PC-9 (cell line): ENCODE data around the gene CTNND2. TPM values are rescaled to one million over a fixed set of nuclear protein-coding genes. Genes with fewer than 3 reads are reported as not detected.

Source experiments
- BruUV-seq: library from RNA; stranded (reverse); fragments of 400-500 nt; replicated peaks from 2 replicates; lab custom pipeline; 2021; lab: Mats Ljungman, UMichigan
- CTCF ChIA-PET: fragments of 300-600 bp; sonication (Branson Sonifier 250); formaldehyde crosslinking; loops from one replicate; lab custom pipeline; 2022; ENCODE audit warnings: antibody characterized with exemption; lab: Charles Lee
- POLR2A ChIA-PET: fragments of 300-600 bp; sonication (Branson Sonifier 250); formaldehyde crosslinking; loops from one replicate; lab custom pipeline; 2022; ENCODE audit warnings: antibody characterized with exemption; ENCODE audit not compliant: unreplicated experiment; lab: Charles Lee
- DNase-seq, 2 experiments: peaks; one replicate each; pipeline versions ENCODE4 v3.0.0 to v3.0.0-alpha.2; 2015 to 2022; ENCODE audit warnings: mixed read lengths in 1 of 2
- H2AFZ ChIP-seq: fragments of 200-600 bp; sonication (generic); 2 replicates; pipeline ENCODE4 v1.8.1; 2017; ENCODE audit warnings: antibody characterized with exemption
- H3F3A ChIP-seq: fragments of 200-600 bp; sonication (generic); 2 replicates; pipeline ENCODE4 v1.8.1; 2017; ENCODE audit warnings: antibody characterized with exemption, mild to moderate bottlenecking, low read depth; ENCODE audit not compliant: insufficient read depth
- H3K27ac ChIP-seq: fragments of 200-600 bp; sonication (generic); 2 replicates; pipeline ENCODE4 v1.6.1; 2016; ENCODE audit warnings: mixed run types
- H3K27me3 ChIP-seq: fragments of 200-600 bp; sonication (generic); 2 replicates; pipeline ENCODE4 v1.6.1; 2016; ENCODE audit warnings: low read depth, mixed run types; ENCODE audit not compliant: insufficient read depth
- H3K36me3 ChIP-seq: fragments of 200-600 bp; sonication (generic); 2 replicates; pipeline ENCODE4 v1.6.1; 2016; ENCODE audit warnings: low read depth, mixed run types
- H3K4me1 ChIP-seq: fragments of 200-600 bp; sonication (generic); replicated peaks from 2 replicates; pipeline ENCODE4 v1.6.1; 2016; ENCODE audit warnings: mixed run types; ENCODE audit not compliant: insufficient read depth
- H3K4me2 ChIP-seq: fragments of 200-600 bp; sonication (generic); 2 replicates; pipeline ENCODE4 v1.6.1; 2017; ENCODE audit warnings: mixed run types
- H3K4me3 ChIP-seq: fragments of 200-600 bp; sonication (generic); 2 replicates; pipeline ENCODE4 v1.6.1; 2016; ENCODE audit warnings: mixed run types
- H3K79me2 ChIP-seq: fragments of 200-600 bp; sonication (generic); 2 replicates; pipeline ENCODE4 v1.6.1; 2017; ENCODE audit warnings: low read depth, mixed run types
- H3K9me2 ChIP-seq: fragments of 200-600 bp; sonication (generic); 2 replicates; pipeline ENCODE4 v1.8.1; 2017; ENCODE audit warnings: mild to moderate bottlenecking; ENCODE audit not compliant: insufficient read depth
- H3K9me3 ChIP-seq: fragments of 200-600 bp; sonication (generic); 2 replicates; pipeline ENCODE4 v1.8.1; 2016; ENCODE audit warnings: low read depth; ENCODE audit not compliant: insufficient read depth
- H4K20me1 ChIP-seq: fragments of 200-600 bp; sonication (generic); 2 replicates; pipeline ENCODE4 v1.8.1; 2017; ENCODE audit not compliant: insufficient read depth
- CTCF ChIP-seq: fragments of 200-600 bp; sonication (generic); conservative IDR thresholded peaks from 2 replicates; pipeline ENCODE4 v1.6.1; 2017; ENCODE audit warnings: mixed run types, antibody characterized with exemption, mild to moderate bottlenecking, moderate library complexity
- EZH2 ChIP-seq: fragments of 200-600 bp; sonication (generic); IDR thresholded peaks from 2 replicates; pipeline ENCODE4 v1.8.0; 2017; ENCODE audit warnings: antibody characterized with exemption, low read depth
- intact Hi-C: fragments of 100-400 bp; cut with micrococcal nuclease; formaldehyde crosslinking; loops from one replicate; pipeline ENCODE4 v1.10.0; 2022; ENCODE audit not compliant: unreplicated experiment
- total RNA-seq: library from RNA; stranded (reverse); gene quantifications from 2 replicates; pipeline ENCODE4 v1.2.3, GENCODE V29; 2021

Gene CTNND2
- total RNA-seq, 1 experiment from 2014 or later = not detected

GRCh38 chr5:11873587-11873986, 30.7 kb downstream of the CTNND2 start:
- ChIA-PET CTCF (no interaction called here), POLR2A (no interaction called here)
- DNase-seq = no peak
- TF ChIP-seq CTCF = no peak
- no peak overlapping the region for H2AFZ ChIP-seq
- no peaks in the 10 kb centered on the region for H3K79me2 ChIP-seq
- intact Hi-C loops = no loop called here
- no peak overlapping the region for H3K27ac ChIP-seq
- H3K9me2 ChIP-seq = no peaks in the 10 kb centered on the region
- H4K20me1 ChIP-seq = no peaks in the 10 kb centered on the region; the same call in 1 of the 2 replicates
- H3K36me3 ChIP-seq = no peaks in the 10 kb centered on the region
- H3K4me1 ChIP-seq = no peaks in the 10 kb centered on the region
- H3K9me3 ChIP-seq = 0 out of 2 replicates have a peak, but pooled peaks cover 4% of the 10 kb centered on the region
- no peak overlapping the region for H3K4me2 ChIP-seq
- H3K4me3 ChIP-seq = no peak overlapping the region
- H3K27me3 ChIP-seq = no peaks in the 10 kb centered on the region
- no peaks in the 10 kb centered on the region for H3F3A ChIP-seq
- no TSS peak for BruUV-seq

GRCh38 chr5:11869203-11869602, 35.0 kb downstream of the CTNND2 start:
- no peaks in the 10 kb centered on the region for H3K79me2 ChIP-seq
- no peak for DNase-seq
- H3K9me2 ChIP-seq = no peaks in the 10 kb centered on the region
- H3K27me3 ChIP-seq = peaks cover 17% of the 10 kb centered on the region
- ChIA-PET CTCF (no interaction called here), POLR2A (no interaction called here)
- H3K27ac ChIP-seq = no peak overlapping the region
- H4K20me1 ChIP-seq = no peaks in the 10 kb centered on the region; the same call in 1 of the 2 replicates
- no peak overlapping the region for H3K4me3 ChIP-seq
- TF ChIP-seq EZH2 (no peak), CTCF (no peak)
- no peaks in the 10 kb centered on the region for H3K4me1 ChIP-seq
- BruUV-seq = no TSS peak
- intact Hi-C loops = no loop called here
- H3K4me2 ChIP-seq = no peak overlapping the region
- H3K36me3 ChIP-seq = no peaks in the 10 kb centered on the region
- no peaks in the 10 kb centered on the region for H3F3A ChIP-seq
- no peaks in the 10 kb centered on the region for H3K9me3 ChIP-seq
- H2AFZ ChIP-seq = no peak overlapping the region

GRCh38 chr5:11863911-11864310, 40.3 kb downstream of the CTNND2 start:
- BruUV-seq = no TSS peak
- Histone ChIP-seq H3K9me2 (no peaks in the 10 kb centered on the region), H3K36me3 (no peaks in the 10 kb centered on the region), H4K20me1 (no peaks in the 10 kb centered on the region), H3K9me3 (no peaks in the 10 kb centered on the region), H3F3A (no peaks in the 10 kb centered on the region), H2AFZ (no peak overlapping the region), H3K4me3 (no peak overlapping the region), H3K4me1 (no peaks in the 10 kb centered on the region), H3K79me2 (no peaks in the 10 kb centered on the region), H3K27me3 (peaks cover 38% of the 10 kb centered on the region), H3K27ac (no peak overlapping the region), H3K4me2 (no peak overlapping the region)
- CTCF ChIA-PET = no interaction called here
- TF ChIP-seq CTCF (no peak), EZH2 (no peak)
- POLR2A ChIA-PET = no interaction called here
- DNase-seq = no peak
- intact Hi-C loops = no loop called here
